Colonic mucosa (tissue), 4 donors: ENCODE results near the gene NEUROG1. TPM values are rescaled to one million over a fixed set of nuclear protein-coding genes. Genes with fewer than 3 reads are reported as not detected.

Experiments
- DNase-seq: peaks from one replicate; pipeline ENCODE4 v3.0.0-alpha.2; 2020
- H3K27ac ChIP-seq: fragments of 200-600 bp; one replicate; pipeline ENCODE4 v1.8.0; 2021
- H3K27me3 ChIP-seq: fragments of 200-600 bp; one replicate; pipeline ENCODE4 v1.8.0; 2021
- H3K36me3 ChIP-seq: fragments of 200-600 bp; one replicate; pipeline ENCODE4 v1.8.0; 2021
- H3K4me1 ChIP-seq: fragments of 200-600 bp; one replicate; pipeline ENCODE4 v1.8.0; 2021; ENCODE audit warnings: mild to moderate bottlenecking
- H3K4me3 ChIP-seq: fragments of 200-600 bp; one replicate; pipeline ENCODE4 v1.8.0; 2021
- H3K9ac ChIP-seq, 2 donors: one replicate each; pipeline ENCODE4 v1.7.0; 2013; ENCODE audit warnings: control low read depth in 2 of 2, low read depth in 2 of 2, low read length in 2 of 2
- H3K9me3 ChIP-seq: fragments of 200-600 bp; one replicate; pipeline ENCODE4 v1.8.0; 2021
- intact Hi-C: fragments of 100-400 bp; cut with DNase I; formaldehyde crosslinking; loops from one replicate; pipeline ENCODE4 v1.14.1; 2022
- total RNA-seq, 2 donors: library from RNA; stranded (reverse); fragmentation: NEBNext Ultra II Directional in 1 of 2; extraction: Animal tissue kit (Norgen Biotek cat#: 25700) in 1 of 2; gene quantifications; one replicate each; pipeline ENCODE4 v1.2.1, GENCODE V29; 2021
- TF ChIP-seq, protein P1 (sequence below): fragments of 200-600 bp; IDR thresholded peaks from one replicate; pipeline ENCODE4 v1.8.0; 2022; ENCODE audit warnings: antibody characterized with exemption, mild to moderate bottlenecking
- donor health status: healthy.
- donor health status: DM: no; HTN: no; CAD: no.
- donor health status: DM: no; HTN: no; CAD: no.

Gene NEUROG1
- total RNA-seq, 2 donors from 2014 or later: not detected

DNA sequence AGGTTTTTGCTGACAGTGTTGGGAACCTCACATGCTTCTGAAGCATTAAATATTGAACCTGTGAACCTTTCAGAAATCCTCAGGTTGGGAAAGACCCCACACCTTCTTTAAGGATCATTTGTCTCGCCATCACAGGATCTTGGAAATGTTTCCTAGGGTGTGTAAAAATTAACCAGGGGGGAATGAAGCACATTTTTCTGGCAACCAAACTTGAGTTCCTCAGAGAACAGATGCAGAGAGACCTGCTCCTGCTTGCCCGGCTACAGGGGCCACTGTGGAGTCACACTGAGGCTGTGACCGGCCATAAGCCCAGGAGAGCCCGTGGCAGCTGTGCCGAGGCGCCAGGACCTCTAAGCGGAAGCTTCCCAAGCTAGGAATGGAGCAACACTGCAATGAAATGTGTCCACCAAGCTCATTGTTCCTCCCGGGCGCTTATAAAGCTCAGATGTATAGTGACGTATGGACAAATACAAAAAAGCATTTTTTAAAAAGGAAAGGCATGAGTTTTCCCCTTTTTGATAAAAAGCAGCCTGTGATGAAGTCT, 35.4 kb upstream of the NEUROG1 start:
- H3K27me3 ChIP-seq: no peaks in the 10 kb centered on the region
- H3K4me1 ChIP-seq: no peaks in the 10 kb centered on the region
- no peaks in the 10 kb centered on the region for H3K36me3 ChIP-seq
- no peak overlapping the region for H3K9ac ChIP-seq
- no peak overlapping the region for H3K4me3 ChIP-seq
- H3K27ac ChIP-seq: no peak overlapping the region
- no peak for DNase-seq
- TF ChIP-seq, protein P1, sequence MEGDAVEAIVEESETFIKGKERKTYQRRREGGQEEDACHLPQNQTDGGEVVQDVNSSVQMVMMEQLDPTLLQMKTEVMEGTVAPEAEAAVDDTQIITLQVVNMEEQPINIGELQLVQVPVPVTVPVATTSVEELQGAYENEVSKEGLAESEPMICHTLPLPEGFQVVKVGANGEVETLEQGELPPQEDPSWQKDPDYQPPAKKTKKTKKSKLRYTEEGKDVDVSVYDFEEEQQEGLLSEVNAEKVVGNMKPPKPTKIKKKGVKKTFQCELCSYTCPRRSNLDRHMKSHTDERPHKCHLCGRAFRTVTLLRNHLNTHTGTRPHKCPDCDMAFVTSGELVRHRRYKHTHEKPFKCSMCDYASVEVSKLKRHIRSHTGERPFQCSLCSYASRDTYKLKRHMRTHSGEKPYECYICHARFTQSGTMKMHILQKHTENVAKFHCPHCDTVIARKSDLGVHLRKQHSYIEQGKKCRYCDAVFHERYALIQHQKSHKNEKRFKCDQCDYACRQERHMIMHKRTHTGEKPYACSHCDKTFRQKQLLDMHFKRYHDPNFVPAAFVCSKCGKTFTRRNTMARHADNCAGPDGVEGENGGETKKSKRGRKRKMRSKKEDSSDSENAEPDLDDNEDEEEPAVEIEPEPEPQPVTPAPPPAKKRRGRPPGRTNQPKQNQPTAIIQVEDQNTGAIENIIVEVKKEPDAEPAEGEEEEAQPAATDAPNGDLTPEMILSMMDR: no peak
- intact Hi-C loops: no loop called here
- no peaks in the 10 kb centered on the region for H3K9me3 ChIP-seq

DNA sequence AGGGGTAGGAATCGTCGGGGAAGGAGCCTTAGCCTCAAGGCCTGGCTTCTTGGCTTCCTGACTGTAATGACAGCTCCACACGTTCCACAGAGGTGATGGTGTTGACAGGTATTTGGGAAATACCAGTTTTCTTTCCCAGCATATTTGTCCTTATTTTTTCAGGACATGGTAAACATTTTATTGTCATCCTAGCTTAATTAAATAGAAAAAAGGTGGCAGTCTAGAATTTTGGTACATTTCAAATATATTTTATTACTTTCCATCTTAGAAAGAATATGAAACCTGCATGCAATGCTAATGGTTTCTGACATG, 34.6 kb upstream of the NEUROG1 start:
- Histone ChIP-seq H3K36me3 (no peaks in the 10 kb centered on the region), H3K4me3 (no peak overlapping the region), H3K27ac (no peak overlapping the region), H3K27me3 (no peaks in the 10 kb centered on the region), H3K9ac (no peak overlapping the region), H3K4me1 (no peaks in the 10 kb centered on the region), H3K9me3 (no peaks in the 10 kb centered on the region)
- no peak for DNase-seq
- intact Hi-C loops: no loop called here
- TF ChIP-seq, protein P1: no peak

- H3K9ac ChIP-seq: no peak overlapping the region
- DNase-seq: no peak
- H3K36me3 ChIP-seq: no peaks in the 10 kb centered on the region
- H3K4me1 ChIP-seq: no peaks in the 10 kb centered on the region
- no peak overlapping the region for H3K4me3 ChIP-seq
- no peak overlapping the region for H3K27ac ChIP-seq
- no peaks in the 10 kb centered on the region for H3K9me3 ChIP-seq
- H3K27me3 ChIP-seq: no peaks in the 10 kb centered on the region
- TF ChIP-seq, protein P1: peak; percentile 40
- intact Hi-C loops: no loop called here
Measured at GRCh38 chr5:135569755-135570452, 34.1 kb upstream of the NEUROG1 start.

DNA sequence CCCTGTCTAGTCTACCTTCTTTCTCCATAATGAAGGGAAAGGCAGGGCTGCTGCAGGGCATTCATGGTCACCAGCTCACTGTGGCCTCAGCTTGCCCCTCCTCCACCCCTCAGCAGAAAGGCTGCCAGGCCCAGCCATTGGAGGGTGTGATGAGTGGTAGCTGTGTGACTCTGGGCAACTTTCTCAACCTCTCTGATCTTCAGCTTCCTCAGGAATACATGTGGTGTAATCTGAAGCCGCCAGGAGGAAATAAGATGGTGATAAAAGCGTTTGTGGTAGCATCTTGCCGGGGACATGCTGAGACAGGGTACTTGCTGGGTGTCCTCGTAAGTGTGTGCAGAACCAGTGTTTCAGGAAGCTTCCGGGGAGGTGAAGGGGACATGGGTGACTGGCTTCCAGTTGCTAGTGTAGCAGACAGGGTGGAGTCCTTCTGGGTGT, 33.2 kb upstream of the NEUROG1 start:
- Histone ChIP-seq H3K9me3 (no peaks in the 10 kb centered on the region), H3K4me3 (no peak overlapping the region), H3K27ac (no peak overlapping the region), H3K9ac (no peak overlapping the region), H3K36me3 (no peaks in the 10 kb centered on the region), H3K27me3 (no peaks in the 10 kb centered on the region), H3K4me1 (no peaks in the 10 kb centered on the region)
- TF ChIP-seq, protein P1: no peak
- intact Hi-C loops: no loop called here
- no peak for DNase-seq

DNA sequence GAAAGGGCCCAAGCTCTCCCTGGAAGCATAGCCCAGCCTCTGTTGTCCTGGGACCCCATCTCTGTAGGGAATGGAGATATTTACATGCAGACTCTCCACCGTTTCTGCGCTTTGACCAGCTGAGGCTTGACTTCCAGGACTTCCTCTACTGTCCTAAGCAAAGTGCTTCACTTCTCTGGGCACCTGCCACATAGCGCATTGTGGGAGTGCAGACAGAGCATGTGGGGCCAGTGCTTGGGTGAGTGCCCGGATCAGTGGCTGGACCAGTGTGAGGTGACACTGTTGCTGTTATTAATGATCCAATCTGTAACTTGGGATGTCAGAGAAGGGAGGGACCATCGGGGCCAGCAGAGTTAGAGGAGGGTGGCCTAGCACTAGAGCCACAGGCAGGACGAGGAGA, 32.5 kb upstream of the NEUROG1 start:
- Histone ChIP-seq H3K36me3 (no peaks in the 10 kb centered on the region), H3K4me3 (no peak overlapping the region), H3K27me3 (no peaks in the 10 kb centered on the region), H3K9ac (no peak overlapping the region), H3K9me3 (no peaks in the 10 kb centered on the region), H3K27ac (no peak overlapping the region), H3K4me1 (no peaks in the 10 kb centered on the region)
- intact Hi-C loops: no loop called here
- no peak for DNase-seq
- TF ChIP-seq, protein P1: no peak
